CMK (cell line): ENCODE measurements around the gene ZDHHC11B.
"Not testable (repeated sequence)": the region's sequence is repeated elsewhere in the genome, so short reads cannot be mapped to it uniquely, and the experiment has no call there.

Experiments
- DNase-seq: peaks from one replicate; pipeline ENCODE4 v3.0.0-alpha.2; 2010; ENCODE audit warnings: low read depth

ZDHHC11B gene

GRCh38 chr5:685262-686171 is 99.0 kb downstream of the ZDHHC11B start:
- no peak for DNase-seq

GRCh38 chr5:684751-685216 is 99.7 kb downstream of the ZDHHC11B start:
- no peak for DNase-seq

GRCh38 chr5:683551-684481 is 100.7 kb downstream of the ZDHHC11B start:
- DNase-seq: no peak

GRCh38 chr5:682651-683358 is 101.7 kb downstream of the ZDHHC11B start:
- DNase-seq: not testable (repeated sequence)

- not testable (repeated sequence) for DNase-seq
These were observed 102.3 kb downstream of the ZDHHC11B start for GRCh38 chr5:682216-682615.

- not testable (repeated sequence) for DNase-seq
These were observed 103.0 kb downstream of the ZDHHC11B start for GRCh38 chr5:681317-682191.

- DNase-seq: not testable (repeated sequence)
These were observed 103.7 kb downstream of the ZDHHC11B start for GRCh38 chr5:680836-681235.

- DNase-seq: not testable (repeated sequence)
These were observed 104.3 kb downstream of the ZDHHC11B start for GRCh38 chr5:680118-680795.

- not testable (repeated sequence) for DNase-seq
These were observed 105.2 kb downstream of the ZDHHC11B start for GRCh38 chr5:679166-679895.

GRCh38 chr5:678521-678920 is 106.0 kb downstream of the ZDHHC11B start:
- DNase-seq: not testable (repeated sequence)

- no peak for DNase-seq
These were observed 107.1 kb downstream of the ZDHHC11B start for GRCh38 chr5:677131-678101.

- no peak for DNase-seq
These were observed 107.8 kb downstream of the ZDHHC11B start for GRCh38 chr5:676699-677076.

- DNase-seq: no peak
These were observed 108.4 kb downstream of the ZDHHC11B start for GRCh38 chr5:675871-676698.

- DNase-seq: no peak
These were observed 109.2 kb downstream of the ZDHHC11B start for GRCh38 chr5:675111-675870.

GRCh38 chr5:674630-675011 is 109.9 kb downstream of the ZDHHC11B start:
- DNase-seq: no peak

GRCh38 chr5:673831-674629 is 110.5 kb downstream of the ZDHHC11B start:
- no peak for DNase-seq
